Activated CD4-positive, alpha-beta T cell treated with anti-CD3 and anti-CD28 coated beads for 36 hours (primary cell): ENCODE measurements around the gene UVSSA. TPM values are rescaled to one million over a fixed set of nuclear protein-coding genes. Genes with fewer than 3 reads are reported as not detected.
A peak's percentile ranks its signal among the peaks of the same experiment; 100 is the strongest.

ENCODE experiments used
- ATAC-seq: fragments of 200-7000 bp; cut with Tn5 transposase; one replicate; pipeline ENCODE4 v1.10.0; 2021; ENCODE audit warnings: mild to moderate bottlenecking, moderate library complexity
- CTCF ChIA-PET: fragments of 350-600 bp; sonication (Branson Sonifier 250); formaldehyde crosslinking; loops from one replicate; lab custom pipeline; 2021; ENCODE audit warnings: antibody characterized with exemption; lab: Charles Lee
- POLR2A ChIA-PET: fragments of 350-600 bp; sonication (Branson Sonifier 250); formaldehyde crosslinking; loops from one replicate; lab custom pipeline; 2021; ENCODE audit warnings: antibody characterized with exemption, inconsistent platforms; lab: Charles Lee
- DNase-seq: peaks from one replicate; pipeline ENCODE4 v3.0.0-alpha.2; 2020
- H3K27ac Mint-ChIP-seq: one replicate; pipeline ENCODE4 v1.8.0; 2021; ENCODE audit warnings: mixed read lengths
- H3K27me3 Mint-ChIP-seq: one replicate; pipeline ENCODE4 v1.8.0; 2021; ENCODE audit warnings: mixed read lengths
- H3K36me3 Mint-ChIP-seq: one replicate; pipeline ENCODE4 v1.8.0; 2021; ENCODE audit warnings: low read depth, mixed read lengths
- H3K4me1 Mint-ChIP-seq: one replicate; pipeline ENCODE4 v1.8.0; 2021; ENCODE audit warnings: mixed read lengths
- H3K4me3 Mint-ChIP-seq: one replicate; pipeline ENCODE4 v1.8.0; 2021; ENCODE audit warnings: mild to moderate bottlenecking, moderate library complexity, mixed read lengths
- H3K9me3 Mint-ChIP-seq: one replicate; pipeline ENCODE4 v1.8.0; 2021; ENCODE audit warnings: low read depth, mixed read lengths
- intact Hi-C, 2 experiments: fragments of 100-400 bp; cut with DNase I in 1 of 2; cut with micrococcal nuclease in 1 of 2; formaldehyde crosslinking; loops; one replicate each; pipeline versions ENCODE4 v1.14.2 to v1.15.1; 2022 to 2024; cut with DNase I, micrococcal nuclease
- total RNA-seq, 2 experiments: library from RNA; stranded (reverse); gene quantifications; one replicate each; pipeline ENCODE4 v1.2.3, GENCODE V29; 2021

Gene UVSSA
- total RNA-seq, 2 experiments from 2014 or later = 14.8 to 18.1 TPM

GRCh38 chr4:1361431-1361830 is 14.4 kb downstream of the UVSSA start:
- intact Hi-C loops = no loop called here
- CTCF ChIA-PET = interaction anchor here (0.7 to 0.9 kb wide), 2 partner anchors 151 to 168 kb away, joined by 3 to 4 read pairs; no protein-coding TSS in a partner anchor
- DNase-seq (no peak), ATAC-seq (no peak)
- H3K4me1 Mint-ChIP-seq = no peaks in the 10 kb centered on the region
- H3K9me3 Mint-ChIP-seq = no peaks in the 10 kb centered on the region
- no peaks in the 10 kb centered on the region for H3K27me3 Mint-ChIP-seq
- no peak overlapping the region for H3K27ac Mint-ChIP-seq
- POLR2A ChIA-PET = no interaction called here
- H3K4me3 Mint-ChIP-seq = no peak overlapping the region
- H3K36me3 Mint-ChIP-seq = no peaks in the 10 kb centered on the region

- CTCF ChIA-PET = interaction anchor here (0.7 kb wide), 1 partner anchor 169 kb away, joined by 3 read pairs; no protein-coding TSS in a partner anchor
- Mint-ChIP-seq H3K27me3 (no peaks in the 10 kb centered on the region), H3K4me1 (no peaks in the 10 kb centered on the region), H3K4me3 (no peak overlapping the region), H3K9me3 (no peaks in the 10 kb centered on the region), H3K36me3 (no peaks in the 10 kb centered on the region), H3K27ac (no peak overlapping the region)
- DNase-seq (no peak), ATAC-seq (no peak)
- intact Hi-C loops = no loop called here
- POLR2A ChIA-PET = no interaction called here
These were observed 15.0 kb downstream of the UVSSA start for GRCh38 chr4:1362046-1362445.

GRCh38 chr4:1362521-1362920 is 15.5 kb downstream of the UVSSA start:
- no peaks in the 10 kb centered on the region for H3K4me1 Mint-ChIP-seq
- no peak overlapping the region for H3K4me3 Mint-ChIP-seq
- no peaks in the 10 kb centered on the region for H3K9me3 Mint-ChIP-seq
- intact Hi-C loops = no loop called here
- POLR2A ChIA-PET = no interaction called here
- CTCF ChIA-PET = no interaction called here
- H3K36me3 Mint-ChIP-seq = no peaks in the 10 kb centered on the region
- no peaks in the 10 kb centered on the region for H3K27me3 Mint-ChIP-seq
- ATAC-seq = no peak
- DNase-seq = no peak
- H3K27ac Mint-ChIP-seq = no peak overlapping the region

GRCh38 chr4:1363513-1363912 is 16.5 kb downstream of the UVSSA start:
- H3K4me1 Mint-ChIP-seq = no peaks in the 10 kb centered on the region

GRCh38 chr4:1364217-1364616 is 17.2 kb downstream of the UVSSA start:
- Mint-ChIP-seq H3K4me3 (no peak overlapping the region), H3K4me1 (no peaks in the 10 kb centered on the region), H3K27me3 (no peaks in the 10 kb centered on the region), H3K9me3 (no peaks in the 10 kb centered on the region), H3K36me3 (no peaks in the 10 kb centered on the region), H3K27ac (no peak overlapping the region)
- POLR2A ChIA-PET = no interaction called here
- ATAC-seq (no peak), DNase-seq (no peak)
- CTCF ChIA-PET = interaction anchor here (0.9 kb wide), 1 partner anchor 8 kb away, joined by 3 read pairs; no protein-coding TSS in a partner anchor
- intact Hi-C loops = no loop called here

More at GRCh38 chr4:1363513-1363912, 16.5 kb downstream of the UVSSA start:
- ATAC-seq (no peak), DNase-seq (no peak)
- intact Hi-C loops = no loop called here
- H3K27ac Mint-ChIP-seq = no peak overlapping the region
- no peaks in the 10 kb centered on the region for H3K36me3 Mint-ChIP-seq
- H3K9me3 Mint-ChIP-seq = no peaks in the 10 kb centered on the region
- H3K27me3 Mint-ChIP-seq = no peaks in the 10 kb centered on the region
- H3K4me3 Mint-ChIP-seq = no peak overlapping the region
- ChIA-PET CTCF (no interaction called here), POLR2A (no interaction called here)

GRCh38 chr4:1364748-1365147 is 17.7 kb downstream of the UVSSA start:
- Mint-ChIP-seq H3K36me3 (no peaks in the 10 kb centered on the region), H3K9me3 (no peaks in the 10 kb centered on the region), H3K27me3 (no peaks in the 10 kb centered on the region), H3K27ac (no peak overlapping the region), H3K4me3 (no peak overlapping the region), H3K4me1 (no peaks in the 10 kb centered on the region)
- POLR2A ChIA-PET = no interaction called here
- ATAC-seq (no peak), DNase-seq (no peak)
- CTCF ChIA-PET = interaction anchor here (0.9 kb wide), 1 partner anchor 9 kb away, joined by 3 read pairs; no protein-coding TSS in a partner anchor
- intact Hi-C loops = no loop called here

GRCh38 chr4:1365271-1366178 is 18.5 kb downstream of the UVSSA start:
- H3K4me1 Mint-ChIP-seq = no peaks in the 10 kb centered on the region
- H3K4me3 Mint-ChIP-seq = no peak overlapping the region
- no peak overlapping the region for H3K27ac Mint-ChIP-seq
- DNase-seq (no peak), ATAC-seq (no peak)
- H3K36me3 Mint-ChIP-seq = no peaks in the 10 kb centered on the region
- no peaks in the 10 kb centered on the region for H3K27me3 Mint-ChIP-seq
- ChIA-PET POLR2A (no interaction called here), CTCF (interaction anchor here (0.9 to 1.4 kb wide), 2 partner anchors 10 kb away, joined by 3 to 5 read pairs; no protein-coding TSS in a partner anchor)
- intact Hi-C loops = no loop called here
- no peaks in the 10 kb centered on the region for H3K9me3 Mint-ChIP-seq

- H3K27me3 Mint-ChIP-seq = no peaks in the 10 kb centered on the region
- peaks cover 4% of the 10 kb centered on the region for H3K36me3 Mint-ChIP-seq
- CTCF ChIA-PET = interaction anchor here (1.4 kb wide), 1 partner anchor 11 kb away, joined by 5 read pairs; no protein-coding TSS in a partner anchor
- DNase-seq (peak; percentile 2), ATAC-seq (no peak)
- intact Hi-C loops = no loop called here
- no peak overlapping the region for H3K27ac Mint-ChIP-seq
- H3K4me1 Mint-ChIP-seq = no peaks in the 10 kb centered on the region
- H3K9me3 Mint-ChIP-seq = no peaks in the 10 kb centered on the region
- no peak overlapping the region for H3K4me3 Mint-ChIP-seq
- POLR2A ChIA-PET = no interaction called here
These were observed 19.6 kb downstream of the UVSSA start for GRCh38 chr4:1366371-1367229.

- no peak overlapping the region for H3K27ac Mint-ChIP-seq
- intact Hi-C loops = no loop called here
- H3K9me3 Mint-ChIP-seq = no peaks in the 10 kb centered on the region
- ChIA-PET CTCF (no interaction called here), POLR2A (no interaction called here)
- ATAC-seq = no peak
- no peak for DNase-seq
- H3K27me3 Mint-ChIP-seq = no peaks in the 10 kb centered on the region
- H3K36me3 Mint-ChIP-seq = peaks cover 6% of the 10 kb centered on the region
- H3K4me1 Mint-ChIP-seq = no peaks in the 10 kb centered on the region
- no peak overlapping the region for H3K4me3 Mint-ChIP-seq
These were observed 20.4 kb downstream of the UVSSA start for GRCh38 chr4:1367230-1367935.

- Mint-ChIP-seq H3K4me1 (no peaks in the 10 kb centered on the region), H3K4me3 (no peak overlapping the region), H3K27me3 (no peaks in the 10 kb centered on the region), H3K36me3 (peaks cover 7% of the 10 kb centered on the region), H3K9me3 (no peaks in the 10 kb centered on the region), H3K27ac (no peak overlapping the region)
- intact Hi-C loops = no loop called here
- POLR2A ChIA-PET = no interaction called here
- CTCF ChIA-PET = no interaction called here
- ATAC-seq (no peak), DNase-seq (peak; percentile 3)
These were observed 20.9 kb downstream of the UVSSA start for GRCh38 chr4:1367936-1368289.

- Mint-ChIP-seq H3K9me3 (no peaks in the 10 kb centered on the region), H3K36me3 (peaks cover 7% of the 10 kb centered on the region), H3K4me1 (no peaks in the 10 kb centered on the region), H3K4me3 (no peak overlapping the region), H3K27ac (no peak overlapping the region), H3K27me3 (no peaks in the 10 kb centered on the region)
- CTCF ChIA-PET = no interaction called here
- POLR2A ChIA-PET = no interaction called here
- DNase-seq = peak; percentile 3
- intact Hi-C loops = no loop called here
- ATAC-seq = no peak
These were observed 21.5 kb downstream of the UVSSA start for GRCh38 chr4:1368421-1369090.
